B cell (primary cell): ENCODE results near the gene RBX1. TPM values are rescaled to one million over a fixed set of nuclear protein-coding genes. Genes with fewer than 3 reads are reported as not detected.

Source experiments
- ATAC-seq: fragments of 200-7000 bp; cut with Tn5 transposase; one replicate; pipeline ENCODE4 v1.10.0; 2021; ENCODE audit warnings: low read depth, mild to moderate bottlenecking, moderate number of reproducible peaks, moderate library complexity
- CTCF ChIA-PET: fragments of 350-600 bp; sonication (Branson Sonifier 250); formaldehyde crosslinking; loops from one replicate; lab custom pipeline; 2021; ENCODE audit warnings: antibody characterized with exemption, inconsistent platforms; lab: Charles Lee
- POLR2A ChIA-PET: fragments of 350-600 bp; sonication (Branson Sonifier 250); formaldehyde crosslinking; loops from one replicate; lab custom pipeline; 2021; ENCODE audit warnings: antibody characterized with exemption; lab: Charles Lee
- DNase-seq: peaks from one replicate; pipeline ENCODE4 v3.0.0; 2013
- H2AFZ ChIP-seq: 2 replicates; pipeline ENCODE4 v1.6.1; 2012; ENCODE audit warnings: mild to moderate bottlenecking, low read depth, low read length; ENCODE audit not compliant: insufficient read depth, poor library complexity, severe bottlenecking
- H3K27ac ChIP-seq, 2 donors: 1 replicate in 1 of 2; 2 replicates in 1 of 2; pipeline ENCODE4 v1.5.1; 2012 to 2013; ENCODE audit warnings: low read length in 2 of 2, mild to moderate bottlenecking in 2 of 2, moderate library complexity in 1 of 2
- H3K27me3 ChIP-seq, 4 experiments: fragments of 200-600 bp in 1 of 4; sonication (generic) in 1 of 4; replicated peaks in 1 of 4; 1 replicate in 2 of 4; 2 replicates in 2 of 4; pipeline versions ENCODE4 v1.6.1 to v1.7.0; 2013 to 2016; ENCODE audit warnings: low read length in 3 of 4, mild to moderate bottlenecking in 2 of 4, mixed read lengths in 1 of 4, moderate library complexity in 1 of 4; ENCODE audit not compliant: insufficient read depth in 4 of 4, control insufficient read depth in 3 of 4; ENCODE audit errors: control extremely low read depth in 1 of 4
- H3K36me3 ChIP-seq, 2 experiments: replicated peaks in 1 of 2; 1 replicate in 1 of 2; 2 replicates in 1 of 2; pipeline versions ENCODE4 v1.6.1 to v1.7.1; 2013; ENCODE audit warnings: low read length in 1 of 2; ENCODE audit not compliant: insufficient read depth in 2 of 2, control insufficient read depth in 1 of 2; ENCODE audit errors: control extremely low read depth in 1 of 2, extremely low read depth in 1 of 2
- H3K4me1 ChIP-seq, 2 donors: fragments of 200-600 bp in 1 of 2; sonication (generic) in 1 of 2; 1 replicate in 1 of 2; 2 replicates in 1 of 2; pipeline versions ENCODE4 v1.5.1 to v1.6.1; 2013 to 2017; ENCODE audit warnings: low read length in 2 of 2; ENCODE audit not compliant: control insufficient read depth in 2 of 2, insufficient read depth in 2 of 2
- H3K4me2 ChIP-seq: replicated peaks from 2 replicates; pipeline ENCODE3; 2012; ENCODE audit warnings: mild to moderate bottlenecking, low read depth, low read length; ENCODE audit not compliant: poor library complexity, severe bottlenecking
- H3K4me3 ChIP-seq, 5 experiments: fragments of 200-600 bp in 1 of 5; sonication (generic) in 1 of 5; 1 replicate in 3 of 5; 2 replicates in 2 of 5; pipeline versions ENCODE4 v1.5.1 to v1.7.0; 2011 to 2016; ENCODE audit warnings: low read length in 4 of 5, mild to moderate bottlenecking in 4 of 5, low read depth in 2 of 5, control low read depth in 1 of 5, moderate library complexity in 1 of 5; ENCODE audit not compliant: insufficient read depth in 1 of 5; ENCODE audit errors: control extremely low read depth in 1 of 5, extremely low read depth in 1 of 5
- H3K79me2 ChIP-seq: fragments of 200-600 bp; sonication (generic); one replicate; pipeline ENCODE4 v1.6.0; 2016; ENCODE audit warnings: low read length; ENCODE audit not compliant: control insufficient read depth, insufficient read depth
- H3K9ac ChIP-seq: fragments of 200-600 bp; sonication (generic); 2 replicates; pipeline ENCODE4 v1.6.1; 2017; ENCODE audit warnings: mild to moderate bottlenecking, low read length, moderate library complexity
- H3K9me3 ChIP-seq, 3 donors: one replicate each; pipeline versions ENCODE4 v1.6.1 to v1.7.1; 2013; ENCODE audit warnings: low read length in 2 of 3; ENCODE audit not compliant: control insufficient read depth in 2 of 3, insufficient read depth in 1 of 3; ENCODE audit errors: control extremely low read depth in 1 of 3
- H4K20me1 ChIP-seq: 2 replicates; pipeline ENCODE4 v1.6.0; 2012; ENCODE audit warnings: mild to moderate bottlenecking, low read length; ENCODE audit not compliant: insufficient read depth, control insufficient read depth, poor library complexity, severe bottlenecking
- H3K27ac Mint-ChIP-seq: one replicate; pipeline ENCODE4 v1.8.0; 2021; ENCODE audit warnings: mixed read lengths
- H3K27me3 Mint-ChIP-seq: one replicate; pipeline ENCODE4 v1.8.0; 2021; ENCODE audit warnings: mixed read lengths
- H3K4me1 Mint-ChIP-seq: one replicate; pipeline ENCODE4 v1.8.0; 2021; ENCODE audit warnings: mixed read lengths
- H3K4me3 Mint-ChIP-seq: one replicate; pipeline ENCODE4 v1.8.0; 2021; ENCODE audit warnings: mixed read lengths
- H3K9me3 Mint-ChIP-seq: one replicate; pipeline ENCODE4 v1.8.0; 2022; ENCODE audit warnings: mixed read lengths; ENCODE audit not compliant: insufficient read depth
- CTCF ChIP-seq: fragments of 200-600 bp; IDR thresholded peaks from one replicate; pipeline ENCODE4 v1.8.0; 2022; ENCODE audit warnings: antibody characterized with exemption, mild to moderate bottlenecking
- EZH2 ChIP-seq: IDR thresholded peaks from 2 replicates; pipeline ENCODE4 v1.6.1; 2012; ENCODE audit warnings: borderline replicate concordance, low read depth, mild to moderate bottlenecking, moderate library complexity, low read length; ENCODE audit not compliant: insufficient read depth, poor library complexity, severe bottlenecking
- WGBS: methylation state at CpG from one replicate; pipeline ENCODE4 v1.1.5; 2013; ENCODE audit warnings: missing lambda C conversion rate; ENCODE audit not compliant: insufficient coverage; 5-methylcytosine and 5-hydroxymethylcytosine counted together
- intact Hi-C: fragments of 100-400 bp; cut with micrococcal nuclease; formaldehyde crosslinking; loops from one replicate; pipeline ENCODE4 v1.10.0; 2022
- polyA plus RNA-seq: library from polyadenylated mRNA; depleted of rRNA; stranded (reverse); fragments of >200 nt; gene quantifications from 2 replicates; pipeline ENCODE4 v1.2.3, GENCODE V29; 2012
- total RNA-seq, 2 donors: library from RNA; stranded (reverse); fragments of 120-200 nt in 1 of 2; gene quantifications; 1 replicate in 1 of 2; 2 replicates in 1 of 2; pipeline versions ENCODE4 v1.2.3 to v1.2.4, GENCODE V29; 2013 to 2022

RBX1 gene
- total and polyA plus RNA-seq, 2 donors (not counting 1 experiment from before 2014, with no cell fraction given), result 26.8 to 50.7 TPM

GRCh38 chr22:40973144-40973543 is 22.0 kb downstream of the RBX1 start:
- H3K4me1 Mint-ChIP-seq, result no peaks in the 10 kb centered on the region
- H3K27ac ChIP-seq, result no peak overlapping the region
- no peaks in the 10 kb centered on the region for H3K27me3 Mint-ChIP-seq
- no peak overlapping the region for H3K4me2 ChIP-seq
- no peak overlapping the region for H2AFZ ChIP-seq
- intact Hi-C loops, result no loop called here
- H3K9me3 Mint-ChIP-seq, result no peaks in the 10 kb centered on the region
- POLR2A ChIA-PET, result no interaction called here
- H3K9ac ChIP-seq, result no peak overlapping the region
- TF ChIP-seq CTCF (no peak), EZH2 (no peak)
- H3K4me1 ChIP-seq, result no peaks in the 10 kb centered on the region
- no peaks in the 10 kb centered on the region for H3K27me3 ChIP-seq
- H3K36me3 ChIP-seq, result peaks cover 0 to 32% of the 10 kb centered on the region in 2 experiments
- H3K27ac Mint-ChIP-seq, result no peak overlapping the region
- H3K9me3 ChIP-seq, result no peaks in the 10 kb centered on the region
- H3K4me3 ChIP-seq, result no peak overlapping the region
- CTCF ChIA-PET, result interaction anchor here (2.1 kb wide), 1 partner anchor 50 kb away, joined by 9 read pairs; no protein-coding TSS in a partner anchor
- WGBS, result 98% methylated on average over 10 of the region's 13 CpGs
- no peak for ATAC-seq
- no peak overlapping the region for H3K4me3 Mint-ChIP-seq
- H3K79me2 ChIP-seq, result no peaks in the 10 kb centered on the region
- peaks cover 8% of the 10 kb centered on the region for H4K20me1 ChIP-seq
- DNase-seq, result no peak

- Histone ChIP-seq H2AFZ (no peak overlapping the region), H3K79me2 (no peaks in the 10 kb centered on the region), H3K27ac (no peak overlapping the region), H3K36me3 (peaks cover 0 to 14% of the 10 kb centered on the region in 2 experiments), H3K9ac (no peak overlapping the region), H3K27me3 (no peaks in the 10 kb centered on the region), H3K4me2 (no peak overlapping the region), H4K20me1 (peaks cover 8% of the 10 kb centered on the region), H3K4me3 (no peak overlapping the region), H3K4me1 (no peaks in the 10 kb centered on the region), H3K9me3 (no peaks in the 10 kb centered on the region)
- H3K4me1 Mint-ChIP-seq, result no peaks in the 10 kb centered on the region
- no peaks in the 10 kb centered on the region for H3K9me3 Mint-ChIP-seq
- H3K27me3 Mint-ChIP-seq, result no peaks in the 10 kb centered on the region
- WGBS, result 83% methylated on average over 1 of the region's 1 CpG
- DNase-seq, result no peak
- ChIA-PET POLR2A (no interaction called here), CTCF (no interaction called here)
- TF ChIP-seq EZH2 (no peak), CTCF (no peak)
- H3K27ac Mint-ChIP-seq, result no peak overlapping the region
- intact Hi-C loops, result no loop called here
- H3K4me3 Mint-ChIP-seq, result no peak overlapping the region
- ATAC-seq, result no peak
These were observed 24.2 kb downstream of the RBX1 start for GRCh38 chr22:40975366-40975765.
